HepG2 (cell line): ENCODE data around the gene ATP8B4.

Experiments used
- CC2D1A ChIP-seq: sonication (generic); formaldehyde crosslinking; IDR thresholded peaks from 2 replicates; pipeline ENCODE4 v1.8.1; 2023; ENCODE audit warnings: mild to moderate bottlenecking, missing genetic modification reagents
- KMT2B ChIP-seq: IDR thresholded peaks from 2 replicates; pipeline ENCODE4 v1.6.1; 2016; ENCODE audit warnings: missing genetic modification reagents, missing compliant biosample characterization
- PCBP1 ChIP-seq: fragments of 200-400 bp; formaldehyde crosslinking; IDR thresholded peaks from 2 replicates; pipeline ENCODE4 v1.6.1; 2017; ENCODE audit warnings: mild to moderate bottlenecking, low read depth, low read length, borderline replicate concordance
- TCF12 ChIP-seq, 2 experiments: fragments of 450-650 bp in 1 of 2; sonication (generic) in 1 of 2; formaldehyde crosslinking in 1 of 2; IDR thresholded peaks; 2 replicates each; pipeline versions ENCODE4 v1.6.1 to v1.8.0; 2017 to 2022; ENCODE audit warnings: antibody characterized with exemption in 1 of 2, mild to moderate bottlenecking in 1 of 2, missing genetic modification reagents in 1 of 2, moderate library complexity in 1 of 2
- ZNF263 ChIP-seq: sonication (generic); formaldehyde crosslinking; IDR thresholded peaks from 2 replicates; pipeline ENCODE4 v1.4.0; 2020; ENCODE audit warnings: missing genetic modification reagents
- ZNF800 ChIP-seq: sonication (generic); formaldehyde crosslinking; IDR thresholded peaks from 2 replicates; pipeline ENCODE4 v1.4.0; 2020; ENCODE audit warnings: missing genetic modification reagents
- TF ChIP-seq, protein P1 (sequence below): sonication (generic); formaldehyde crosslinking; IDR thresholded peaks from 2 replicates; pipeline ENCODE4 v1.4.0; 2020; ENCODE audit warnings: missing genetic modification reagents
- TF ChIP-seq, protein P2 (sequence below): sonication (generic); formaldehyde crosslinking; IDR thresholded peaks from 2 replicates; pipeline ENCODE4 v1.4.0; 2020; ENCODE audit warnings: missing genetic modification reagents

DNA sequence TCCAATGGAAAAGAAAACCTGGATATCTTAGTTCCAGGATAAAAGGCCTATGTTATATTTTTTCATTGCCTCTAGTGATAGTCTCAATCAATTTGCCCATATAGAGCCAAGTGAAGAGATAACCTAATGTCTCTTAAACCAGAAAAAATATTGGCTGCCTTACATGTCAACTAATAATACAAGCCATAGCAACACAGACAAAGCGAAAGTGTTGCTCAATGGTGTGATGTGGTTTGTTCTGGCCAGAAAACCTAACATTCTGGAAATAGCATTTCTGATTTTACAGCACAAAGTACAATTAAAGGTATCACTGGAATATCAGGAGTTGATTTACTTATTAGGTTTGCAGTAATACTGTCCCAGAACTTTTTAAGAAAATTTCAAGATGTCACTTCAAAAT is 101.5 kb downstream of the ATP8B4 start:
- TF ChIP-seq ZNF263 (CRISPR knock-in tag) (no peak), ZNF800 (CRISPR knock-in tag) (no peak), CC2D1A (CRISPR knock-in tag) (no peak), PCBP1 (no peak), KMT2B (CRISPR knock-in tag) (no peak), TCF12 (IDR thresholded peaks at IDR 0.05) (no peak), TCF12 (CRISPR knock-in tag; IDR thresholded peaks at IDR 0.05) (no peak)
- TF ChIP-seq, protein P1, sequence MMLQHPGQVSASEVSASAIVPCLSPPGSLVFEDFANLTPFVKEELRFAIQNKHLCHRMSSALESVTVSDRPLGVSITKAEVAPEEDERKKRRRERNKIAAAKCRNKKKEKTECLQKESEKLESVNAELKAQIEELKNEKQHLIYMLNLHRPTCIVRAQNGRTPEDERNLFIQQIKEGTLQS (CRISPR knock-in tag), result no peak
- TF ChIP-seq, protein P2, sequence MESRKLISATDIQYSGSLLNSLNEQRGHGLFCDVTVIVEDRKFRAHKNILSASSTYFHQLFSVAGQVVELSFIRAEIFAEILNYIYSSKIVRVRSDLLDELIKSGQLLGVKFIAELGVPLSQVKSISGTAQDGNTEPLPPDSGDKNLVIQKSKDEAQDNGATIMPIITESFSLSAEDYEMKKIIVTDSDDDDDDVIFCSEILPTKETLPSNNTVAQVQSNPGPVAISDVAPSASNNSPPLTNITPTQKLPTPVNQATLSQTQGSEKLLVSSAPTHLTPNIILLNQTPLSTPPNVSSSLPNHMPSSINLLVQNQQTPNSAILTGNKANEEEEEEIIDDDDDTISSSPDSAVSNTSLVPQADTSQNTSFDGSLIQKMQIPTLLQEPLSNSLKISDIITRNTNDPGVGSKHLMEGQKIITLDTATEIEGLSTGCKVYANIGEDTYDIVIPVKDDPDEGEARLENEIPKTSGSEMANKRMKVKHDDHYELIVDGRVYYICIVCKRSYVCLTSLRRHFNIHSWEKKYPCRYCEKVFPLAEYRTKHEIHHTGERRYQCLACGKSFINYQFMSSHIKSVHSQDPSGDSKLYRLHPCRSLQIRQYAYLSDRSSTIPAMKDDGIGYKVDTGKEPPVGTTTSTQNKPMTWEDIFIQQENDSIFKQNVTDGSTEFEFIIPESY, result no peak
